Mucosa of stomach (tissue), 1 donor: Measurements from ENCODE around the gene KATNAL1.

Experiments
- H3K27me3 ChIP-seq: one replicate; pipeline ENCODE4 v1.7.0; 2013; ENCODE audit warnings: mild to moderate bottlenecking, low read length; ENCODE audit not compliant: control insufficient read depth, insufficient read depth
- H3K36me3 ChIP-seq: one replicate; pipeline ENCODE4 v1.7.0; 2013; ENCODE audit warnings: low read length; ENCODE audit not compliant: control insufficient read depth, insufficient read depth
- H3K4me1 ChIP-seq: one replicate; pipeline ENCODE4 v1.7.0; 2013; ENCODE audit warnings: mild to moderate bottlenecking, low read length; ENCODE audit not compliant: control insufficient read depth, insufficient read depth
- H3K4me3 ChIP-seq: one replicate; pipeline ENCODE4 v1.7.0; 2013; ENCODE audit warnings: low read length
- H3K9ac ChIP-seq: one replicate; pipeline ENCODE4 v1.7.0; 2013; ENCODE audit warnings: mild to moderate bottlenecking, low read length, moderate library complexity
- H3K9me3 ChIP-seq: one replicate; pipeline ENCODE4 v1.7.0; 2013; ENCODE audit warnings: mild to moderate bottlenecking, low read length, moderate library complexity; ENCODE audit not compliant: control insufficient read depth
- donor health status: Pancreatic carcinoma.

KATNAL1 gene

GRCh38 chr13:30234619-30235162, 72.7 kb downstream of the KATNAL1 start:
- Histone ChIP-seq H3K9me3 (no peaks in the 10 kb centered on the region), H3K4me1 (no peaks in the 10 kb centered on the region)

DNA sequence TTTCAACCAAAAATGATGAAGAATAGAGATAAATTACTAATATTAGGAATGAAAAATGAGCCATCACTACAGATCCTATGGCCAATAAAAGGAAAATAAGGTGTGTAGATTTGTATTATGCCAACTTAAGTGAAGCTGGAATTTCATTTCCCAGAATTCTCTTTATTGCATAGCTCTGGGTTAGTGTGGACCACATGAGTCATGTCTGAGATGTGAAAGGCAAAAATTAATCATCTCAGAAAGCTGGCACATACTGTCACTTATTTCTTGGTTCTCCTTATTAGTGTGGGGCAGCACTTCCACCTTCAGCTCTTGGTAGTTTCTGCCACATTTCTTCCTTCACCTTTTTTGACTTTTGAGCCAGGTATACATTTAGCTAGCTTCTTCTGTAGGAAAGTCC, 82.6 kb downstream of the KATNAL1 start:
- H3K9me3 ChIP-seq = no peaks in the 10 kb centered on the region
- H3K36me3 ChIP-seq = no peaks in the 10 kb centered on the region
- no peaks in the 10 kb centered on the region for H3K4me1 ChIP-seq
- H3K27me3 ChIP-seq = no peaks in the 10 kb centered on the region
- no peak overlapping the region for H3K4me3 ChIP-seq
- no peak overlapping the region for H3K9ac ChIP-seq

More at GRCh38 chr13:30234619-30235162, 72.7 kb downstream of the KATNAL1 start:
- Histone ChIP-seq H3K9ac (no peak overlapping the region), H3K27me3 (no peaks in the 10 kb centered on the region), H3K4me3 (no peak overlapping the region), H3K36me3 (no peaks in the 10 kb centered on the region)

DNA sequence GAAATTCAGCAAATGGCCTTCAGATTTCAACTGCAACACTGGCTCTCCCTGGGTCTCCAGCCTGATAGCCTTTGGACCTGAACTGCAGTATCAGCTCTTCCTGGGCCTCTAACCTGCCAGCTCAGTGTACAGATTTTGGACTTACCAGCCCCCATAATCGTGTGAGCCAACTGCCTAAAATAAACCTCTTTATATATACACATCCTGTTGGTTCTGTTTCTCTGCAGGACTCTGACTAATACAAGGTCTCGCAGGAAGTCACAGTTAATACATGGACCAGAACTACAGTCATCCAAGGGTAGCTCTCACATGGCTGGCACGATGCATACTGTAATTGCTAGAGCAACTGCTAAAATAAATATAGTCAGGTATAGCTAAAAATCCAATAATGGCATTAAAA, 85.1 kb downstream of the KATNAL1 start:
- H3K27me3 ChIP-seq = no peaks in the 10 kb centered on the region
- no peaks in the 10 kb centered on the region for H3K36me3 ChIP-seq
- no peaks in the 10 kb centered on the region for H3K4me1 ChIP-seq
- H3K9ac ChIP-seq = no peak overlapping the region
- no peak overlapping the region for H3K4me3 ChIP-seq
- H3K9me3 ChIP-seq = no peaks in the 10 kb centered on the region

- Histone ChIP-seq H3K36me3 (no peaks in the 10 kb centered on the region), H3K27me3 (no peaks in the 10 kb centered on the region), H3K9me3 (no peaks in the 10 kb centered on the region), H3K4me3 (no peak overlapping the region), H3K9ac (no peak overlapping the region), H3K4me1 (no peaks in the 10 kb centered on the region)
Observed at GRCh38 chr13:30216111-30216510, 91.2 kb downstream of the KATNAL1 start.

DNA sequence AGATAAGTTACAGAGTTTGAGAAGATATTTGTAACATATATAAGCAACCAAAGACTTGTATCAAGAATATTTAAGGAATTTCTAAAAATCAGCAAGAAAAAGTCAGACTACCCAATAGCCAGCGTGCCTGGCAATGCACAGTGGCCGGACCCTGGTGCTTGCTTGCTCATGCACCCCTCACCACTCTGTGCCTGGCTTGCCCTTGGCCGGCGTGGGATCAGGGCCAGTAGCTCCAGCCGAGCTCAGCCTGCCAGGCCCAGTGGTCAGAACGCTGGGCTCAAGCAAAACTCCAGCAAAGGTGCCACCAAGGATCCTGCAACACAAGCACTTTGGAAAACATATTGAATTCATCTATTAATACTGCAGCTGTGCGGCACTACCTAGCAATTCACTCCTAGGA, 95.1 kb downstream of the KATNAL1 start:
- Histone ChIP-seq H3K9ac (no peak overlapping the region), H3K4me1 (no peaks in the 10 kb centered on the region), H3K4me3 (no peak overlapping the region), H3K36me3 (no peaks in the 10 kb centered on the region), H3K27me3 (no peaks in the 10 kb centered on the region), H3K9me3 (no peaks in the 10 kb centered on the region)

GRCh38 chr13:30211745-30212144, 95.6 kb downstream of the KATNAL1 start:
- H3K27me3 ChIP-seq = no peaks in the 10 kb centered on the region
- H3K9me3 ChIP-seq = no peaks in the 10 kb centered on the region
- H3K9ac ChIP-seq = no peak overlapping the region
- no peaks in the 10 kb centered on the region for H3K4me1 ChIP-seq
- H3K36me3 ChIP-seq = no peaks in the 10 kb centered on the region
- H3K4me3 ChIP-seq = no peak overlapping the region

DNA sequence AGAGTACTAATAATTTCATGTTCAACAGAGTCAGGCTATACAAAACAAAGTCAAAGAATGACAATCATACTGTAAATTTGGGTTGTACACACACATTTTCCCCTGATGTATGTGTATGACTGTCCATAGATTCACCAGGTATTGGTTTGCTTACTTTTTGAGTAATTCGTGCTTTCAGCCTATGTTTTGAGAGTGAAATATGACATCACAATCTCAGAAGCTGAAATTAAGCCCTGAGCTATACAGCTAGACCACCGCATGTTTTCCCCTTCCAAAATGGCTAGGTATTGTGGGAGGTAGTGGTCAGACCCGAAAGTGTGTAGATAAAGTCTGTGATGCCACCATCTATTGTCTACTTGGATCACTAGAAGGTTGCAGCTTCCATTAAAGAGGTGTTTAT, 102.8 kb downstream of the KATNAL1 start:
- no peaks in the 10 kb centered on the region for H3K4me1 ChIP-seq
- H3K36me3 ChIP-seq = no peaks in the 10 kb centered on the region
- no peaks in the 10 kb centered on the region for H3K9me3 ChIP-seq
- H3K4me3 ChIP-seq = no peak overlapping the region
- H3K27me3 ChIP-seq = no peaks in the 10 kb centered on the region
- H3K9ac ChIP-seq = no peak overlapping the region

- no peaks in the 10 kb centered on the region for H3K36me3 ChIP-seq
- H3K4me3 ChIP-seq = no peak overlapping the region
- no peaks in the 10 kb centered on the region for H3K4me1 ChIP-seq
- H3K9ac ChIP-seq = no peak overlapping the region
- H3K27me3 ChIP-seq = no peaks in the 10 kb centered on the region
- no peaks in the 10 kb centered on the region for H3K9me3 ChIP-seq
Observed at GRCh38 chr13:30196025-30196424, 111.3 kb downstream of the KATNAL1 start.

- Histone ChIP-seq H3K27me3 (no peaks in the 10 kb centered on the region), H3K4me3 (no peak overlapping the region), H3K36me3 (no peaks in the 10 kb centered on the region), H3K9ac (no peak overlapping the region), H3K4me1 (no peaks in the 10 kb centered on the region), H3K9me3 (no peaks in the 10 kb centered on the region)
Observed at GRCh38 chr13:30194906-30195305, 112.4 kb downstream of the KATNAL1 start.

DNA sequence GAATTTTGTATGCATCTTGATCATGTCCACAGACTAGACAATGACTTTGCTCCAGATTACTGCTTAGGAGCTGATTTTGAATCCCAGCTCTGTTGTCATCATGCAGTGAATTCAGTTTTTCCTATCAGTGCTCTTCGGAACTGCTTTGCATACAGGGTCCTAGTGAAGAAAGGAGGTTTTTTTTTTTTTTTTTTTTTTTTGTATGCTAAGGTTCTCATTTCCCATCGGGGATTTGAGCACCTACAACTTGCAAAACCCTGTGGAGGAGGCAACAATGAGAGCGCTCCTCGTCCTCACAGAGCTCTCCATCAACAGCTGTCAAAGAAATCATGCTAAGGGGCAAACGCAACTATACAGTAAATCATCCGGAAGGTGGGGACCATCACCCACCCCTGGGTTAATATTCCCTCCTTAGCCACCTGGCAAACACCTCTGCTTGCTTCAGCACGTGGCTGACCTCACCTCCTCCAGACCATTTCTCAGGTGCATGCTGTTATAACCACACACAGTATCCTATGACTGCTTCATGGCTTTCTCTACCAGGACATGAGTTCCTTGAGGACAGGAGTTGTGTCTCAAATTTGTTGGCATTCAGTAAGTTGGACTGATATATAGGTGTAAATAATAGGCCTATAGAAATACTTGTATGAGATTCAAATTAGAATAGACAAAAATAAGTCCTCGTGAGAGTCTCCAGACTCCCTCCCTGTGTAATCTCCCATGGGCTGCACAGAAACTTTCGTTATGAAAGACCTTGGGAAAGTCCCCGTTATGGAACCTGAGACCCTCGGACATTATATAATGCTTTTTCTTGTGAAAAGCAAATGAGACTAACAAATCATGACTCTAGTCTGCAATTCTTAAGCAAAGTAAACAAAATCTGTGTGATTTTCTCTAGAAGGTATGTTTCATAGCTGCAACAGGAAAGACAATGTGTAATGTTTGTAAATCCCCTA, 113.8 kb downstream of the KATNAL1 start:
- Histone ChIP-seq H3K9ac (no peak overlapping the region), H3K36me3 (no peaks in the 10 kb centered on the region), H3K4me1 (no peaks in the 10 kb centered on the region), H3K4me3 (no peak overlapping the region), H3K9me3 (no peaks in the 10 kb centered on the region), H3K27me3 (no peaks in the 10 kb centered on the region)

DNA sequence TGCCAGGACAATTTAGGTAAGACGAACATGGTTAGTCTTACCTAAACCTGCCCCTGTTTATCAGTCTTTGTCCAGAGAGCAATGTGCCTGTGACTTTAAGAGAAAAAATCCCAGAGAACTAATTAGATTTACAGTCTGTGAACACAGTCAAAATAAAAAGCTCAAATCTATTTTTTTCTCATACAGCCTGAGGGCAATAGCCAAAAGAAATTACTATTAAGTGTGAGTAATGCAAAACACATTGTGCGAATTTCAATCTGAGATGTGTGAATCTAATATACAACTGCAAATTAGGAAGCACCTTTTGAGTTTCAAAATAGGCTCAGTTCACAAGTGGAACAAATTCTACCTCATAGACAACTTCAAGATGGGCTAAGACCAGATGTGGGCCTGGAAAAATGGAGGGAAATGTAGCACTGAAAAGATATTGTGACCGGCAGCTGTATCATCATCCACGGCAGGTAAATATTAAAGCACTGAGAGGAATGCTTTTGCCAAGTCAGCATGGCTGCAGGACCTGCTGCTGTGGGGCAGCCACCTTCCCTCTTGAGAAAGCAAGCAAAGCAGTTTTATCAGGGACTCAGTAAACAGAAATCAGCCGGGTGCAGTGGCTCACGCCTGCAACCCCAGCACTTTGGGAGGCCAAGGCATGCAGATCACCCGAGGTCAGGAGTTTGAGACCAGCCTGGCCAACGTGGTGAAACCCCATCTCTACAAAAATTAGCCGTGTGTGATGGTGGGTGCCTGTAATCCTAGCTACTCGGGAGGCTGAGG, 114.8 kb downstream of the KATNAL1 start:
- H3K27me3 ChIP-seq = no peaks in the 10 kb centered on the region
- no peaks in the 10 kb centered on the region for H3K36me3 ChIP-seq
- H3K9me3 ChIP-seq = no peaks in the 10 kb centered on the region
- no peak overlapping the region for H3K9ac ChIP-seq
- no peaks in the 10 kb centered on the region for H3K4me1 ChIP-seq
- no peak overlapping the region for H3K4me3 ChIP-seq

GRCh38 chr13:30191491-30192100, 115.8 kb downstream of the KATNAL1 start:
- no peaks in the 10 kb centered on the region for H3K9me3 ChIP-seq
- no peaks in the 10 kb centered on the region for H3K4me1 ChIP-seq

More at GRCh38 chr13:30191491-30192100, 115.8 kb downstream of the KATNAL1 start:
- H3K36me3 ChIP-seq = no peaks in the 10 kb centered on the region
- H3K27me3 ChIP-seq = no peaks in the 10 kb centered on the region
- H3K9ac ChIP-seq = no peak overlapping the region
- H3K4me3 ChIP-seq = no peak overlapping the region
